Fibroblast of lung (primary cell): ENCODE measurements around the gene ELL. TPM values are rescaled to one million over a fixed set of nuclear protein-coding genes. Genes with fewer than 3 reads are reported as not detected.

Source experiments
- DNase-seq, 2 donors: peaks; one replicate each; pipeline versions ENCODE4 v3.0.0 to v3.0.0-alpha.2; 2010; ENCODE audit warnings: low read depth in 2 of 2
- H2AFZ ChIP-seq: 2 replicates; pipeline ENCODE4 v1.5.1; 2012; ENCODE audit warnings: low read length, control low read depth, inconsistent platforms
- H3K27ac ChIP-seq: 2 replicates; pipeline ENCODE4 v1.5.1; 2011; ENCODE audit warnings: low read length, control low read depth; ENCODE audit not compliant: insufficient read depth
- H3K27me3 ChIP-seq: 2 replicates; pipeline ENCODE4 v1.5.1; 2011; ENCODE audit warnings: mild to moderate bottlenecking, low read length; ENCODE audit not compliant: control insufficient read depth, insufficient read depth
- H3K36me3 ChIP-seq: 2 replicates; pipeline ENCODE4 v1.5.1; 2011; ENCODE audit warnings: low read length; ENCODE audit not compliant: control insufficient read depth, insufficient read depth
- H3K4me1 ChIP-seq: 2 replicates; pipeline ENCODE4 v1.5.1; 2011; ENCODE audit warnings: low read length; ENCODE audit not compliant: control insufficient read depth, insufficient read depth; ENCODE audit errors: extremely low read depth
- H3K4me2 ChIP-seq: 2 replicates; pipeline ENCODE4 v1.5.1; 2011; ENCODE audit warnings: low read length, control low read depth; ENCODE audit not compliant: insufficient read depth; ENCODE audit errors: extremely low read depth
- H3K4me3 ChIP-seq, 4 experiments: fragments of 200-600 bp in 1 of 4; sonication (generic) in 1 of 4; replicated peaks in 1 of 4; 2 replicates each; pipeline ENCODE4 v1.5.1; 2011 to 2016; ENCODE audit warnings: low read length in 4 of 4, low read depth in 3 of 4, mild to moderate bottlenecking in 3 of 4, control low read depth in 2 of 4, inconsistent platforms in 1 of 4, mixed read lengths in 1 of 4; ENCODE audit not compliant: insufficient read depth in 1 of 4; ENCODE audit errors: control extremely low read depth in 1 of 4
- H3K79me2 ChIP-seq: 2 replicates; pipeline ENCODE4 v1.5.1; 2012; ENCODE audit warnings: mild to moderate bottlenecking, low read length, inconsistent platforms; ENCODE audit not compliant: control insufficient read depth, insufficient read depth
- H3K9ac ChIP-seq: 2 replicates; pipeline ENCODE4 v1.5.1; 2011; ENCODE audit warnings: mild to moderate bottlenecking, low read length, control low read depth; ENCODE audit not compliant: insufficient read depth
- H3K9me3 ChIP-seq: 2 replicates; pipeline ENCODE4 v1.5.1; 2012; ENCODE audit warnings: low read depth, low read length; ENCODE audit not compliant: control insufficient read depth, insufficient read depth
- H4K20me1 ChIP-seq: 2 replicates; pipeline ENCODE4 v1.5.1; 2011; ENCODE audit warnings: low read length; ENCODE audit not compliant: control insufficient read depth, insufficient read depth; ENCODE audit errors: extremely low read depth
- EZH2 ChIP-seq: IDR thresholded peaks from 2 replicates; pipeline ENCODE4 v1.5.1; 2012; ENCODE audit warnings: low read length, control low read depth, mild to moderate bottlenecking; ENCODE audit errors: missing control alignments
- polyA plus RNA-seq, 2 donors: library from polyadenylated mRNA; depleted of rRNA in 1 of 2; stranded (reverse) in 1 of 2; unstranded in 1 of 2; fragments of >200 nt; gene quantifications; 2 replicates each; pipeline ENCODE4 v1.2.1, GENCODE V29; 2011 to 2012; ENCODE audit warnings: missing spikeins in 1 of 2
- total RNA-seq: library from RNA; depleted of rRNA; stranded (reverse); fragments of >200 nt; gene quantifications from 2 replicates; pipeline ENCODE4 v1.2.1, GENCODE V29; 2014
- TF ChIP-seq, protein P1 (sequence below), 2 donors: IDR thresholded peaks in 1 of 2; conservative IDR thresholded peaks in 1 of 2; 1 replicate in 1 of 2; 2 replicates in 1 of 2; pipeline ENCODE4 v1.5.1; 2011 to 2012; ENCODE audit warnings: low read length in 2 of 2, control low read depth in 1 of 2, inconsistent platforms in 1 of 2, low read depth in 1 of 2, mild to moderate bottlenecking in 1 of 2

The ELL gene
- total and polyA plus RNA-seq, 2 donors (not counting 1 experiment from before 2014, with no cell fraction given), result 4.4 to 18.7 TPM

DNA sequence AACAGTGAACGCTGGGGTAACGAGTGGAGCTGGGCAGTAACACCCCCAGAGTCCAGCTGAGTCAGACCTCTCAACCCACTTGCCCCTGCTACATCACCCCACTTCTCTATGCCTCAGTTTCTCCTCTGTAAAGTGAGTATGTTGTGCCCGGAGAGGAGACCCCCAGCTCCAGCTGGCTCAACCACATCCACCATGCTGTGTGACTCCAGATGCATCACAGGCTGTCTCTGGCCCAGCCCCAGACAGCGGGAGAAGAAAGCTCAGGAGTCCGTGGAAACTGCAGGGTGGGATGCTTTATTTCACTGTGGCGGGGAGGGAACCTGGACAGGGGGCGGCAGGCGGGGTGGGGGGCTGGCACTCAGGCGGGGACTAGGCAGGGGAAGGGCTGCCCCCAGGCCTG lies 9.6 kb upstream of the ELL start:
- TF ChIP-seq, protein P1, sequence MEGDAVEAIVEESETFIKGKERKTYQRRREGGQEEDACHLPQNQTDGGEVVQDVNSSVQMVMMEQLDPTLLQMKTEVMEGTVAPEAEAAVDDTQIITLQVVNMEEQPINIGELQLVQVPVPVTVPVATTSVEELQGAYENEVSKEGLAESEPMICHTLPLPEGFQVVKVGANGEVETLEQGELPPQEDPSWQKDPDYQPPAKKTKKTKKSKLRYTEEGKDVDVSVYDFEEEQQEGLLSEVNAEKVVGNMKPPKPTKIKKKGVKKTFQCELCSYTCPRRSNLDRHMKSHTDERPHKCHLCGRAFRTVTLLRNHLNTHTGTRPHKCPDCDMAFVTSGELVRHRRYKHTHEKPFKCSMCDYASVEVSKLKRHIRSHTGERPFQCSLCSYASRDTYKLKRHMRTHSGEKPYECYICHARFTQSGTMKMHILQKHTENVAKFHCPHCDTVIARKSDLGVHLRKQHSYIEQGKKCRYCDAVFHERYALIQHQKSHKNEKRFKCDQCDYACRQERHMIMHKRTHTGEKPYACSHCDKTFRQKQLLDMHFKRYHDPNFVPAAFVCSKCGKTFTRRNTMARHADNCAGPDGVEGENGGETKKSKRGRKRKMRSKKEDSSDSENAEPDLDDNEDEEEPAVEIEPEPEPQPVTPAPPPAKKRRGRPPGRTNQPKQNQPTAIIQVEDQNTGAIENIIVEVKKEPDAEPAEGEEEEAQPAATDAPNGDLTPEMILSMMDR (conservative IDR thresholded peaks at IDR 0.05 in 1 of 2, IDR thresholded peaks at IDR 0.05 in 1 of 2; ENCODE audit: low read depth in 1 of 2, low read length in 2 of 2), result no peak
- no peak for TF ChIP-seq EZH2
- H3K4me1 ChIP-seq, result no peaks in the 10 kb centered on the region
- no peaks in the 10 kb centered on the region for H3K79me2 ChIP-seq
- no peak overlapping the region for H3K4me3 ChIP-seq
- no peaks in the 10 kb centered on the region for H3K27me3 ChIP-seq
- no peak for DNase-seq
- H3K27ac ChIP-seq, result no peak overlapping the region
- H2AFZ ChIP-seq, result no peak overlapping the region
- no peak overlapping the region for H3K9ac ChIP-seq
- no peaks in the 10 kb centered on the region for H3K9me3 ChIP-seq
- no peaks in the 10 kb centered on the region for H4K20me1 ChIP-seq
- H3K36me3 ChIP-seq, result peaks cover 10% of the 10 kb centered on the region
- no peak overlapping the region for H3K4me2 ChIP-seq

DNA sequence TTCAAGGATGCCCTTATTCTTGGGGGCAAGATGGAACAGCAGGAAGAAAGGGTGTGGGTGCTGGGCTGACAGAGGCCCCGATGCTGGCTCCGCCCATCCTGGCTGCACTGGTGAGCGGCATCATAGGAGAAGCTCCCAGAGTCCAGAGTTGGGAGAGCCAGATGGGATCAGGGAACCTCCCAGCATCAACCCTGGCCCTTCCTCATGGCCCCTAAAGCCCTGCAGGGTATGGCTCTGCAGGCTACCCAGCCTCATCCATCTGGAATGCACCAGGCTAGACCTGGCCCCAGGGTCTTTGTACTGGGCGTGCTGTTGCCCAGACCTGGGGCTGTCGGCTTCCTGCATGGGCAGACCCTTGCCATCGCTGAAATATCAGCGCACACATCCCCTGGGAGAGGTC lies 7.9 kb upstream of the ELL start:
- Histone ChIP-seq H2AFZ (no peak overlapping the region), H3K4me2 (no peak overlapping the region), H3K9ac (no peak overlapping the region), H3K9me3 (no peaks in the 10 kb centered on the region), H3K27me3 (no peaks in the 10 kb centered on the region), H3K4me1 (no peaks in the 10 kb centered on the region), H3K4me3 (no peak overlapping the region), H3K27ac (no peak overlapping the region), H4K20me1 (no peaks in the 10 kb centered on the region), H3K79me2 (no peaks in the 10 kb centered on the region), H3K36me3 (peaks cover 10% of the 10 kb centered on the region)
- no peak for DNase-seq
- TF ChIP-seq, protein P1 (conservative IDR thresholded peaks at IDR 0.05 in 1 of 2, IDR thresholded peaks at IDR 0.05 in 1 of 2; ENCODE audit: low read depth in 1 of 2, low read length in 2 of 2), result no peak
- no peak for TF ChIP-seq EZH2

DNA sequence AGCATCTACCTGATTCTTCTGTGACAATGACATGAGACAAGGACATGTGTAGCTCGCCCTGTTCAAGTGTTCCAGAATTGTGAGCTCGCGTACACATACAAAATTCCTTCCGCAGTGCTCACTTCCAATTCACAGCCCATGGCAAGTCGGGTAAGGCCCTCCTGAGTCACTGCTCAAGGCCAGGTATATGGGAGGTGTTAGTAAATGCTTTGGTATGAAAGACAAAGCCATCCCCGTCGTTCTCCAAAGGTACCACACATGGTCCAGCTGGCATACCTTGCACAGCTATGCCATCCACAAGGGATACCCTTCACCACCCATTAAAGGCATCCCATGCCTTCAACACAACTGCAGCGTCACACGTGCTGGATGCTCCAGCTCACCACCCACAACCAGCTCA lies 4.4 kb upstream of the ELL start:
- Histone ChIP-seq H3K9me3 (no peaks in the 10 kb centered on the region), H3K9ac (no peak overlapping the region), H4K20me1 (no peaks in the 10 kb centered on the region), H3K27me3 (no peaks in the 10 kb centered on the region), H3K4me1 (no peaks in the 10 kb centered on the region), H3K27ac (no peak overlapping the region), H3K4me2 (no peak overlapping the region), H3K79me2 (peaks cover 5% of the 10 kb centered on the region), H2AFZ (no peak overlapping the region), H3K4me3 (no peak overlapping the region), H3K36me3 (peaks cover under 1% of the 10 kb centered on the region)
- TF ChIP-seq, protein P1 (conservative IDR thresholded peaks at IDR 0.05 in 1 of 2, IDR thresholded peaks at IDR 0.05 in 1 of 2; ENCODE audit: low read depth in 1 of 2, low read length in 2 of 2), result no peak
- no peak for TF ChIP-seq EZH2
- no peak for DNase-seq
